Vagina (tissue), 2 donors: ENCODE data around the gene SERINC3.

ENCODE experiments used
- CTCF ChIP-seq, 3 experiments: fragments of 450-650 bp in 2 of 3; fragments of 200-600 bp in 1 of 3; sonication (generic) in 1 of 3; IDR thresholded peaks; one replicate each; pipeline ENCODE4 v1.5.1; 2017 to 2019; ENCODE audit warnings: antibody characterized with exemption in 3 of 3, mild to moderate bottlenecking in 2 of 3, moderate library complexity in 2 of 3
- POLR2A ChIP-seq, 2 donors: fragments of 450-650 bp; IDR thresholded peaks; one replicate each; pipeline ENCODE4 v1.6.1; 2017; ENCODE audit warnings: antibody characterized with exemption in 2 of 2, mild to moderate bottlenecking in 2 of 2, moderate library complexity in 2 of 2

- TF ChIP-seq CTCF (IDR thresholded peaks at IDR 0.05) (peak in 1 of 3 experiments; percentile 19), POLR2A (IDR thresholded peaks at IDR 0.05) (no peak)
These were observed 50.4 kb downstream of the SERINC3 start for GRCh38 chr20:44471481-44471882.
